NCI-H2029 (cell line): ENCODE measurements around the gene LHB.
"Not testable (repeated sequence)": the region's sequence is repeated elsewhere in the genome, so short reads cannot be mapped to it uniquely, and the experiment has no call there.

Source experiments
- DNase-seq: peaks from one replicate; lab custom pipeline; 2025; lab: John Stamatoyannopoulos, UW

The LHB gene

GRCh38 chr19:49038111-49038510, 21.2 kb upstream of the LHB start:
- DNase-seq = not testable (repeated sequence)

- DNase-seq = peak; percentile 15
These were observed 19.9 kb upstream of the LHB start, which contains the start of gene CGB1 for GRCh38 chr19:49036815-49037214. TSS of gene CGB1 (minus strand) at chr19:49036895. CDS start at chr19:49036711, 184 bp downstream.

- DNase-seq = peak; percentile 30
These were observed 14.9 kb upstream of the LHB start, which contains the start of gene CGB2 for GRCh38 chr19:49031642-49032301. TSS of gene CGB2 (plus strand) at chr19:49031890. CDS start at chr19:49032096, 206 bp downstream.

GRCh38 chr19:49030323-49030722, 13.4 kb upstream of the LHB start:
- DNase-seq = not testable (repeated sequence)

- not testable (repeated sequence) for DNase-seq
These were observed 12.9 kb upstream of the LHB start for GRCh38 chr19:49029749-49030148.

GRCh38 chr19:49028686-49029085, 11.8 kb upstream of the LHB start:
- DNase-seq = not testable (repeated sequence)

DNA sequence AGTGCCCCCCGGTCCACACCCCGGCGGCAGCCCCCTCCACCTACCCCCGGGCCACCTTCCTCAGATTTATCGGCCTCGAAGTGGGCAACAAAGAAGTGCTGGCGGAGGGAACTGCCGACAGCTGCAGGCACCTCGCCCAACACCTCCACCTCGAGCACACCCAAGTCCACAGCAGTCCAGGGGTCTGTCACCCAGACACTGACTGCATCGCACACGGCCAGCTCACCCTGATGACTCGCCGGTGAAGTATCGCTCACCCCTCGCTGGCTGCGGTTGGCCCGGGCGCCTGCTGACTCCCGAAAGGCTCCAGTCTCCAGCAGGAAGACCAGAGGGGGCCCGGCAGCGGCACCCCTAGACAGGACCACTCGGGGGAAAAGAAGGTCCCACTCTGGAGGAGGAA, 8.7 kb upstream of the LHB start:
- DNase-seq = not testable (repeated sequence)

GRCh38 chr19:49025088-49025487, 8.2 kb upstream of the LHB start:
- DNase-seq = not testable (repeated sequence)

DNA sequence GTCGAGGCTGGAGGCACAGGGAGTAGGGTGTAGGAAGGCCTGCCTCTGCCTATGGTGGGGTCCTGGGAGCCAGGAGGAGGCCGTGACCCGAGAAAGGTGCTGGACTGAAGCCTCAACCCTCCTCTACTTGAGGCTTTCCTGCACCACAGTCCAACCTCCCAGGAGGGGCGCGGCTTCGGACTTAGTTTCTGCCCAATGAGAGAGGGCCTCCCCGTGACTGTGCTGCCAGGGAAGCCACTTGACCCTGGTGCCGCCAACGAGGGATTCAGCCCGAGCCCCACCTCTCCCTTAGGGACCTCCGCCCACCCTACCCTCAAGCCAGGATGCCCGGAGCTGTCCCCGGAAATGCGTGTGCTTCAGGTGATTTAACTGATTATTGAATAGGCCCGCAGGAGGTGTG, 7.3 kb upstream of the LHB start, which contains the start of gene CGB3:
TSS of gene CGB3 (minus strand) at position 101 of the 400 bp plus-strand sequence. CDS start 362 bp downstream, outside the sequence.
- DNase-seq = not testable (repeated sequence)

DNA sequence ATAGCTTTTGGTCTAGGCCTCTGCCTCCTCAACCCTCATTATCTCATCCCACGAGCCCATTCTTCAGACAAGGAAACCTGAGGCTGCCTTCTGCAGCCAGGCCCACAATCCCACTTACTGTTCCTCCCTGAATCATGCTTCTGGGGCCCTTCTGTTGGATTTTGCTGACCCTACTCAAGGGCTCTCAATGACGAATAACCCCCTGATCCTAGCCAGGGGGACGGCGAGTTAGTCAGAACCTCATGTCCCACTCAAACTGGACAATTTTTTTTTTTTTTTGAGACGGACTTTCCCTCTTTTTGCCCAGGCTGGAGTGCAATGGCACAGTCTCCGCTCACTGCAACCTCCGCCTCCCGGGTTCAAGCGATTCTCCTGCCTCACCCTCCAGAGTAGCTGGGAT, 5.2 kb upstream of the LHB start:
- no peak for DNase-seq

GRCh38 chr19:49020931-49021895, 4.3 kb upstream of the LHB start:
- no peak for DNase-seq

DNA sequence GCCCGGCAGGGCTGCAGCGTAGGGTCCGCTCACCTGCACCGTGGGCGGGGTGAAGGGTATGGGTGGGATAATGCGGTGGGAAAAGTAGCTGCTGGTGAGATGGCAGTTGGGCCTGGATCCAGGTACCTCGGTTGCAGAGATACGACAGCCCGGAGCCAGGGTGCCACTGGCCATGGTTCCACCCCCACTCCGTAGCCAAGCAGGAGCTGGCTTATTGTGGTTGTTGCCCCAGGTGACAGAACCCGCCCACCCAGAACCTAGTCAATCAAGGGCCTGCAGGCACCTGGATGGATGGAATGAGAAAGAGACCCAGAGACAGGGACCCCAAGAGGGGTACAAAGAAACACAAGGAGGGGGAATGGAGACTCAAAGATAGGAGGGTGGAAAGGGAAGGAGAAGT, 3.5 kb upstream of the LHB start:
- DNase-seq = peak; percentile 13

GRCh38 chr19:49019242-49019932, 2.5 kb upstream of the LHB start:
- peak; percentile 83 for DNase-seq

DNA sequence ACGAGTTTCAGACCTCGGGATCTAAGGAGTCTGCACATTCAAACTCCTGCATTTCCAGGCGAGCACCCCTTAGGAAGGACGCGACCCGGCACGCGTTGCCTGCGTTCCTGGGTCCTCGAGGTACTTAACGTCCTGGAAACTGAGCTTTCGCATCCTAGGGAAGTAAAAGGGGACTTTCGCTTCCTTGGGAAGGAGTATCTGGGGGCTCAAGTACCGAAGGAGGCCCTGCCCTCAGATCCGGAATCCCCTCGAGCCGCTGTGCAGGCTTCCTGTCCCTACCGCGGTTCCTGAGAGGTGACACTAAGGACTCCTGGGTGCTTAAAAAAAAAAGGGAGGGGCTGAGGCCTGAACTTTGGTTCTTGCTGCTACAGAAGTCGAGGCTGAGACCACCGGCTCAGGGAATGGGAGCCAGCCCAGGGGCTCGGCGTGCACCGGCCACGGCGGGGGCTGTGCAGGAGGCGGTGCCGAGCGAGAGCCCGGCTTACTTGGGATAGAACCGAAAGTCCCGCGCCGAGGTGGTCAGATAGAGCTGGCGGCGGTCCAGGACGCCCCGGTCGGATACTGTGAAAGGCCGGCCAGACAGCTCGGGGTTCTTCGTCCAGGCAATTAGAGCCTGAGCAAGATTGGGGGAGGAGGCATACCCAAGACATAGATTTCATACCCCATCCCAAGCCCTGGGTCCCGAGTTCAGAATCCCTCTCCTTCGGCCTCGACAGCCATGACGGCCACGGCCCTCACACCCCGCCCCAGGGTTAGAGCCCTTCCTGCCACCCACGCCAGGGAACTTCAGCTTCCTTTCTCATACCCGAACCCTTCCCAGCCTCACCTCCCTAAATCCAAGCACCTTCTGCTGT, 1.7 kb upstream of the LHB start:
- DNase-seq = not testable (repeated sequence)

DNA sequence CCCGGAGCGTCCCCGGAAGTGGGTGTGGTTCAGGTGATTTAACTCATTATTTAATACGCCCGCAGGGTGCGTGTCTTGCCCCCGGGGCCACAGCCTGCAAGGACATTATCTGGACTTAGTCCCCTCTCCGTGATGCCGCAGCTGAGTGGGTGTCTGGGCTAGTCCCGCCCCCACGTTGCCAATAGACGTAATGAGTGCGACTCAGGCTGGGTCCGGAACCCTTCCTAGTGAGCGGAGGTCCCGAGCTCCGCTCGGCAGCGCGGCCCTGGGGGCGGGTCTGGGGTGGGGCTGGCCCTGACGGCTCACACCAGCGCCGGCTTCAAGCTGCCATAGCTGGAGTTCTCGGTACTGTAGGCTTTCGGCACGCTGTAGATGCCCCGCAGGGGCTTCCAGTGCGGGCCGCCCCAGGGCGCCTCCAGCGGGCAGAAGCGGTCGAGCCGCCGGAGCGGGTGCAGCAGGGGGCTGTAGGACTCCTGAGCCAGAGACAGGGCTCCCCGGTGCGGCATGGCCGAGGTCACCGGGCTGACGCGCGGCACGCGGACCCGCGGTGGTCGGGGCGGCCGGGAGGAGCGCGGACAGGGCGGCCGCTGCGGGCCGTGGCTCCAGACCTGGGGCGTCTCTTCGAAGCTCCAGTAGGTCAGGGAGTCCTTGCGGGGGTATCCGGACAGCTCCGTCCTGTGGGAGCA, 918 bp upstream of the LHB start:
- no peak for DNase-seq

DNA sequence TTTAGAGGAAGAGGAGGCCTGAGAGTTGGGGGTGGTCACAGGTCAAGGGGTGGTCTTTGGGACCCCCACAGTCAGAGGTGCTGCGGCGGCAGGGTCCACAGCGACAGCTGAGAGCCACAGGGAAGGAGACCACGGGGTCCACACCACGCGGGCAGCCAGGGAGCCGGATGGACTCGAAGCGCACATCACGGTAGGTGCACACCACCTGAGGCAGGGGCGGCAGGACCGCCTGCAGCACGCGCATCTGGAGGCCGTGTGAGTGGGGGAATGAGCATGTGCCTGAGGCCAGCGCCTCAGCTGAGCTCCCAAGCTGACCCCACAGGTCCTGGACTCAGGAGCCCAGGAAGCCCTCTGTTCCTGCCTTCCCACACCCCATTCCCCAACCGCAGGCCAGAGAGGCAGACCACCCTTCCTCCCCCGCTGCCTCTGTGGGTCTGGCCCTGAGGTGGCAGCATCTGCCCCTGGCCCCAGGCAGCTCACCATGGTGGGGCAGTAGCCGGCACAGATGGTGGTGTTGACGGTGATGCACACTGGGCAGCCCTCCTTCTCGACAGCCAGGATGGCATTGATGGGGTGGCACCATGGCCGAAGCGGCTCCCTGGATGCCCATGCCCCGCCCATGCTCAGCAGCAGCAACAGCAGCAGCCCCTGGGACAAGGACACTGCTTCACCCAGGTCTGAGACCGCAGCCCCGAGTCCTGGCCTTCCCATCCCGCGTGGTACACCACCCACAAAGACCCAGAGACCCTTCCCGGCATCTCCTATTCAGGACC, 638 bp downstream of the LHB start:
- DNase-seq = no peak

DNA sequence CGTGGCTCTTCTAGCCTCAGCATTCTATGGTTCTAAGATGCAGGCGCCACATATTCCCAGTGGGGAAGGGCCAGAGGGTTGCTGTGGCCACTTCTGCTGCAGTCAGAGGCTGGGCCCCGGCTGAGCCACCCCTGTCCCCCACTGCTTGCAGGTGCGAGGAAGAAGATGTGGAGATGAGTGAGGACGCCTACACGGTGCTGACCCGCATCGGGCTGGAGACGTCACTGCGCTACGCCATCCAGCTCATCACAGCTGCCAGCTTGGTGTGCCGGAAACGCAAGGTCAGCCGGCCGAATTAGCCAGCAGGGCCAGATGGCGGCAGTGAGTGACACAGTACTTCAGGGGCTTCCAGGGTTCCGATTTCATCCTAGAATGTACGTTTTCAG, 2.0 kb downstream of the LHB start:
- DNase-seq = no peak

DNA sequence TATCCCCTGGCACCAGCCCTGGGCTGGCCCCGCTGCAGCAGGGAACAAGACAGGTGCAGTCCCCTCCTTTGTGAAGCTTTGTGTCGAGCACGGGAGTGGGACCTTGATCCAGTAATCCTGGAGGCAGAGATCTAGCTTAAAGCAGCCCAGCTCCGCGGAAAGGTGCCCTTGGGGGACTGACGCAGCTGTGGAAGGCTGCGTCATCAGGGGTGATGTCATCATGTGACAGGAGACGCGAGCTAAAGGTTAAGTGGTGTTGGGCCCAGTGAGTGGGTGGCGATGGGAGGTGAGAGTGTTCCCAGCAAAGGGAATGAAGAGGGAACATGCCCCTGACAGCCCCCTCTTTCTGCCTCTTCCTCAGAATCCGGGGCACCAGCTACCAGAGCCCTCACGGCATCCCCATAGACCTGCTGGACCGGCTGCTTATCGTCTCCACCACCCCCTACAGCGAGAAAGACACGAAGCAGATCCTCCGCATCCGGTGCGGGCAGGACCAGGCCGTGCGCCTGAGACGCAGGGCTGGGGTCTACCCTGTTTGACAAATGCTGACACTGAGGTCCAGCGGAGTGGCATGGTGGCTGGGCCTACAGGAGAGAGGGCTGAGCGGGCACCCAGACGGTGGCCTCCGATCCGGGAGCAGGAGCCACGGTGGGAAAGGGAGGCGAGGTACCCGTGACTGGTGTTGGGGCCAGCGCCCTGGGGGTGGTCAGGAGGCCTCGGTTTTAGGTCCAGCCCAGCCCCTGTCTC, 2.6 kb downstream of the LHB start:
- no peak for DNase-seq

DNA sequence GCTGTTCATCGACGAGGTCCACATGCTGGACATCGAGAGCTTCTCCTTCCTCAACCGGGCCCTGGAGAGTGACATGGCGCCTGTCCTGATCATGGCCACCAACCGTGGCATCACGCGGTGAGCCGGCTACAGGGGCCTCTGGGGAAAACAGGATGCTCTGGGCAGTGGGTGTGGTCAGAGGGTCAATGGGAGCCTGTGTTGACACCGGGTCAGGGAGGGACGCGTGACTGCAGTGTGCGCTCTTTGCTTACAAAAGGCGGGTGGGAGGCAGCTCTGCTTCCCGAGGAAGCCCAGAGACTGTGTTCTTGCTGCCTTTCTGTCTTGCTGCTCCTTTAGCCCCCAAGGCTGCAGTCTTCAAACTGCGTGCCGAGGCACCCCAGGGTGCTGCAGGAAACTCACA, 5.7 kb downstream of the LHB start:
- DNase-seq = no peak
